GM12873 (cell line): ENCODE data around the gene ITGAX.

Source experiments
- CTCF ChIP-seq: IDR thresholded peaks from 2 replicates; pipeline ENCODE4 v1.5.1; 2012; ENCODE audit warnings: low read depth, mild to moderate bottlenecking, moderate library complexity, low read length, control low read depth; ENCODE audit not compliant: insufficient read depth; ENCODE audit errors: missing control alignments

The ITGAX gene

GRCh38 chr16:31397701-31398100, 42.7 kb downstream of the ITGAX start:
- TF ChIP-seq CTCF: no peak

- TF ChIP-seq CTCF: no peak
Measured at GRCh38 chr16:31400191-31400590, 45.2 kb downstream of the ITGAX start.

GRCh38 chr16:31401436-31401835, 46.5 kb downstream of the ITGAX start:
- no peak for TF ChIP-seq CTCF

DNA sequence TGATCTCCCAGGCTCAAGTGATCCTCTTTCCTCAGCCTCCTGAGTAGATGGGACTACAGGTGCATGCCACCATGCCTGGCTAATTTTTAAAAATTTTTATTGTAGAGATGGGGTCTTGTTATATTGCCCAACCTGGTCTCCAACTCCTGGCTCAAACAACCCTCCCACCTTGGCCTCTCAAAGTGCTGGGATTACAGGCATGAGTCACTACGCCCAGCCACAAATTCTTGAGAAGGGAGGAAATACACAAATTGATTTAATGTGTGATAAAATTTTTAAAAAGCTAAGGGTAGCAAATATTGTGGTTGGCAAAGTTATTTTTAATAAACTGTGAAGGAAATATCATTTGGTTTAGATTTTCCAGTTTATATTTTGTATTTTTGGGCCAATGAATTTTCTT, 47.7 kb downstream of the ITGAX start:
- TF ChIP-seq CTCF: no peak

- no peak for TF ChIP-seq CTCF
Measured at GRCh38 chr16:31403590-31404352, 48.8 kb downstream of the ITGAX start.

DNA sequence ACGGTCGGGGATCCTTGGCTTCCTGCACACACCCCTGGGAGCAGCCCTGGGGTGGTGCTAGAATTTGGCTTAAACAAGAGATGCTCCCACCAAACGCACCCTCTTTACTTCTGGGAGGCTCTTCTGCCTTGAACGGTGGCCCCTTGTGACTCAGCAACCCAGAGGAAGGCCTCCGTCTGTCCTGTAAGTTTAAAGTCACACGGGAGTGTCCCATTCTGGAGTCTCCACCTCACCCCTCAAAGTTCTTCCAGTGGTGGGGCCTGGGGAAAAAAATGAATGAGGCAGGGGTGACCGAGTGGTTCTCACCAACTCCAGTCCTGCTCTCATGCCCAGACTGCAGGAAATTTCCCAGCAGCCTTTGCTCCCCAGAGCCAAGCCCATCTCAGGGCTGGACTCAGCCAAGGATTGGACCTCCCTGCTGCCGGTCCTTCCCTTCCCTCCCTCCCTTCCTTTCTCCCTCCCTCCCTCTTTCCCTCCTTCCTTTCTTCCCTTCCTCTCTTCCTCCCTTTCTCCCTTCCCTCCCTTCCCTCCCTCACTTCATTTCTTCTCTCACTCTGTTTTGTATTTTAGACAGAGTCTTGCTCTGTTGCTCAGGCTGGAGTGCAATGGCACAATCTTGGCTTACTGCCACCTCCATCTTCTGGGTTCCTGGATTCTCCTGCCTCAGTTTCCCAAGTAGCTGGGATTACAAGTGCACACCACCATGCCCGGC, 49.5 kb downstream of the ITGAX start:
- TF ChIP-seq CTCF: no peak

DNA sequence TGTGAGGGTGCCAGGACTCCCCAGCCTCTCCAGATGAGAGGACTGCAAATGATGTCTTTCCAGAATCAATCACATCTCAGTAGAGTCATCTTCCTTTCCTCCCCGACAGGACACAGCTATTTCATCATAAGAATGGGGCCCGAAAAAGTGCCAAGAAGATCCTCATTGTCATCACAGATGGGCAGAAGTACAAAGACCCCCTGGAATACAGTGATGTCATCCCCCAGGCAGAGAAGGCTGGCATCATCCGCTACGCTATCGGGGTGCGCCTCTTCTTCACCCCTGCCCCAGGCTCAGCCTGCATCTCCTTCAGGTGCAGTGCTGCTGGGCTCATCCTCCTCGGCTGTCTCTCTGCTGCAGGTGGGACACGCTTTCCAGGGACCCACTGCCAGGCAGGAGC, 52.4 kb downstream of the ITGAX start:
- no peak for TF ChIP-seq CTCF
